ENCODE measurements around the gene TMEM239. TPM values are rescaled to one million over a fixed set of nuclear protein-coding genes. Genes with fewer than 3 reads are reported as not detected.
A peak's percentile ranks its signal among the peaks of the same experiment; 100 is the strongest.

Gene TMEM239
- total RNA-seq, 1 donor from 2014 or later: not detected

DNA sequence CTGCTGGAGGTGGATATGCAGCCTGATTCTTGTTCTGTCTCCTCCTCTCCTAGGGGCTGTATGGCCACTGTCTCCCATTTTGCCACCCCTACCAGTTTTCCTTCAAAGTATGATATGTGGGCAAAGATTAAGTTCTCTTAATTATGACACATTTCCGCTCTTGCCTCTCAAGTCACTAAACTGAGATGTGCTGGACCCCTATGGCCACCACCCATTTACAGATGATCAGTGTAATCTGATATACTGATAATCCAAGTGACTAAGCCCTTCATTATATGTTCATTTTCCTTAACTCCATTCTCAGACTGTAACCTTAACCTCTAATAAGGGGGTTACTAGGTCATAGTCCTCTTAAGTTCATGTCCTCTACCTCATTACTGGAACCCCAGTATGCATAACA lies 2.1 kb upstream of the TMEM239 start:
- Mint-ChIP-seq H3K27ac (no peak overlapping the region), H3K4me3 (no peak overlapping the region), H3K9me3 (peaks cover 7% of the 10 kb centered on the region), H3K36me3 (no peaks in the 10 kb centered on the region), H3K4me1 (ENCODE audit: unreplicated experiment) (peaks cover 7% of the 10 kb centered on the region), H3K27me3 (peaks cover 41% of the 10 kb centered on the region)
- DNase-seq (ENCODE audit: extremely low spot score, unreplicated experiment): no peak
- no peak for TF ChIP-seq CTCF (conservative IDR thresholded peaks at IDR 0.05)

DNA sequence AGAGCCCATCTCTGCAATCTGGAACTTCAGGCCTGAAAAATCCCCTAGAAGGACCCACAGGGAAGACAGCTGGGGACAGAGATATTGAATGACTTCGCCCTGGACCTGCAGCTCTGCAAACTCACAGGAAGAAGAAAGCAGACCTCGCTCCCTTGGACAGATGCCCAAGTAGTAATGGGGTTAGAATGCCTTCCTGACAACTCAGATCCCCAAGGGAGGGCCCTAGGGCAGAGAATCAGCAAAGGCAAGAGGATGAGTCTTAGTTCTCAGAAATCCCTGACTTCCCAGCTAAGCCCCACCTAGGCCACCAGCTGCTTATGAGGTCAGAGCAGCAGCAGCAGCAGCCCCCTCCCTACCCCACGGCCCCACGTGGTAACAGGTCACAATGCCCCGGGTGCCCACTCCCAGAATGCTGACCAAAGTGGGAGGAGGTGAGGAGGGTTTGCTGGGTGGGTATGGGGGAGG lies 1.5 kb upstream of the TMEM239 start, which contains the start of gene C20orf141:
Gene C20orf141, plus strand, starts transcription at position 401 of the 465 bp plus-strand sequence. CDS start 198 bp downstream, outside the sequence.
- H3K27me3 Mint-ChIP-seq: peaks cover 43% of the 10 kb centered on the region
- no peak within 1 kb of the TSS for H3K4me3 Mint-ChIP-seq
- H3K27ac Mint-ChIP-seq: no peak within 1 kb of the TSS
- no peaks in the 10 kb centered on the region for H3K36me3 Mint-ChIP-seq
- no peak for TF ChIP-seq CTCF (conservative IDR thresholded peaks at IDR 0.05)
- H3K9me3 Mint-ChIP-seq: peaks cover 5% of the 10 kb centered on the region
- DNase-seq (ENCODE audit: extremely low spot score, unreplicated experiment): peak; percentile 55
- H3K4me1 Mint-ChIP-seq (ENCODE audit: unreplicated experiment): peaks cover 7% of the 10 kb centered on the region

DNA sequence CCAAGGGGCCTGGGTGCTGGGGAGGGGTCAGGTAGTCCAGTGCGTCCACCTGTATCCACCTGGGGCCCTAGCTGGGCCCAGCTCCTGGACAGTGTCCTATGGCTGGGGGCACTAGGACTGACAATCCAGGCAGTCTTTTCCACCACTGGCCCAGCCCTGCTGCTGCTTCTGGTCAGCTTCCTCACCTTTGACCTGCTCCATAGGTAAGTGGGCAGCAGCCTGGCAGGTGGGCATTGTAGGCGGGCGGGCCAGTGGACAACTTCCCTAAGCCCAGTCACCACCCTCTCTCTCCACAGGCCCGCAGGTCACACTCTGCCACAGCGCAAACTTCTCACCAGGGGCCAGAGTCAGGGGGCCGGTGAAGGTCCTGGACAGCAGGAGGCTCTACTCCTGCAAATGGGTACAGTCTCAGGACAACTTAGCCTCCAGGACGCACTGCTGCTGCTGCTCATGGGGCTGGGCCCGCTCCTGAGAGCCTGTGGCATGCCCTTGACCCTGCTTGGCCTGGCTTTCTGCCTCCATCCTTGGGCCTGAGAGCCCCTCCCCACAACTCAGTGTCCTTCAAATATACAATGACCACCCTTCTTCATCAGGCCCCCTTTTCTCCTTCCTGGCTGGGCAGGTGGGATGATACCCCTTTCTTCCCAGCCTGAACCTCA lies 793 bp upstream of the TMEM239 start:
- H3K27ac Mint-ChIP-seq: no peak overlapping the region

DNA sequence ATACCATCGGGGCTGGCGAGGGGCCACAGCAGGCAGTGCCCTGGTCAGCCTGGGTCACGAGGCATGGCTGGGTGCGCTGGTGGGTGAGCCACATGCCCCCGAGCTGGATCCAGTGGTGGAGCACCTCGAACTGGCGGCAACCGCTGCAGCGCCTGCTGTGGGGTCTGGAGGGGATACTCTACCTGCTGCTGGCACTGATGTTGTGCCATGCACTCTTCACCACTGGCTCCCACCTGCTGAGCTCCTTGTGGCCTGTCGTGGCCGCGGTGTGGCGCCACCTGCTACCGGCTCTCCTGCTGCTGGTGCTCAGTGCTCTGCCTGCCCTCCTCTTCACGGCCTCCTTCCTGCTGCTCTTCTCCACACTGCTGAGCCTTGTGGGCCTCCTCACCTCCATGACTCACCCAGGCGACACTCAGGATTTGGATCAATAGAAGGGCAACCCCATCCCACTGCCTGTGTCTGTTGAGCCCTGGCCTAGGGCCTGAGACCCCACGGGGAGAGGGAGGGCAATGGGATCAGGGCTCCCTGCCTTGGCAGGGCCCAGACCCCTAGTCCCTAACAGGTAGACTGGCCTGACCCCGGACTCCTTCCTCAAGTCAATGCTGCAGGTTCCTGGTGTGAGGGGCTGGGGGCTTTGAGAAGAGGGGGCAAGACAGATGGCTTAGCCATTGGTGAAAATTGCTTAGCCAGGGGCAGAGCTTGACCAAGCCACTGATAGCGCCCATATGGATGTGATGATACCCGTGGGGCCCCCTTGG lies 598 bp downstream of the TMEM239 start:
- no peak overlapping the region for H3K27ac Mint-ChIP-seq
- no peak for TF ChIP-seq CTCF (conservative IDR thresholded peaks at IDR 0.05)
- peaks cover 51% of the 10 kb centered on the region for H3K27me3 Mint-ChIP-seq
- peaks cover 19% of the 10 kb centered on the region for H3K4me1 Mint-ChIP-seq (ENCODE audit: unreplicated experiment)
- peaks cover 5% of the 10 kb centered on the region for H3K9me3 Mint-ChIP-seq
- no peaks in the 10 kb centered on the region for H3K36me3 Mint-ChIP-seq
- no peak overlapping the region for H3K4me3 Mint-ChIP-seq
- peak; percentile 61 for DNase-seq (ENCODE audit: extremely low spot score, unreplicated experiment)

More for the DNA sequence above, 793 bp upstream of the TMEM239 start:
- Mint-ChIP-seq H3K9me3 (peaks cover 5% of the 10 kb centered on the region), H3K36me3 (no peaks in the 10 kb centered on the region), H3K4me3 (no peak overlapping the region), H3K27me3 (peaks cover 50% of the 10 kb centered on the region), H3K4me1 (ENCODE audit: unreplicated experiment) (peaks cover 14% of the 10 kb centered on the region)
- no peak for TF ChIP-seq CTCF (conservative IDR thresholded peaks at IDR 0.05)
- peak; percentile 51 for DNase-seq (ENCODE audit: extremely low spot score, unreplicated experiment)

DNA sequence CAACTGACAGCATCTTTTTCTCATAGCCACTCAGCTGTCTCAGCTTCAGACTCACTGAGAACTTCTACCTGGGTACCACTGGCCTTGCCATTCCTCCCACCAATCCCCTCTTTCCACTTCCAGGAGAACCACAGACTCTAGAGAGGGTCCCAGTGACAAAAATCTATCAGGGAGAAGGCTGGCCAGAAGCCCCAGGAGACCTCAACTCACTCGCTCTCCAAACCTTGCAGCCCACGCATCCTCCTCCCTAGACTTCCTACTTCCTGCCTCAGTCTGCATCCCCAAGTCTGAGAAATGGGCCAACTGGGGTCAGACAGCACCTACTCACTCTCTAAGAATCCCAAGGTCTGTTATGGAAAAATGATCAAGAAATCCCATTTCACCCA lies 1.2 kb downstream of the TMEM239 start:
- Mint-ChIP-seq H3K27ac (no peak overlapping the region), H3K4me1 (ENCODE audit: unreplicated experiment) (peaks cover 20% of the 10 kb centered on the region), H3K4me3 (no peak overlapping the region), H3K9me3 (no peaks in the 10 kb centered on the region), H3K27me3 (peaks cover 50% of the 10 kb centered on the region), H3K36me3 (no peaks in the 10 kb centered on the region)
- TF ChIP-seq CTCF (conservative IDR thresholded peaks at IDR 0.05): no peak
- no peak for DNase-seq (ENCODE audit: extremely low spot score, unreplicated experiment)
